ENCODE data around the gene ABTB2.

Gene ABTB2

DNA sequence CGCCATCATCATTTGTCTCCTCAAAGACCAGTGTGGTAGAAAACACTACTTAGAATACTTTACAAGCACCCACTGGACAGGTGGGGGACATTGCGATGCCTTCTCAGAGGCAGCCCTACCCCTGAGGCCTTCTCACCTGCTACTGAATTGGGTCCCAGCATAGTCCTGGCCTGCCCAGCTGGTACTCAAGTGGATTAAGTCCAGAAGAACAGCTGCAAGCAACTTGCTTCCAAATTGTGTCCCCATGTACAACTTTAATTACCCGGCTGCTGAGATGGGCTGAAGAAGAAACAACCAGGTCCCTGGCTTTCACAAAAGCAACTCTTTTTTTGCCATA, 12.3 kb downstream of the ABTB2 start:
- no peak overlapping the region for H3K4me3 ChIP-seq (ENCODE audit: low read length)
- no peak for DNase-seq (ENCODE audit: low read depth, low spot score)

DNA sequence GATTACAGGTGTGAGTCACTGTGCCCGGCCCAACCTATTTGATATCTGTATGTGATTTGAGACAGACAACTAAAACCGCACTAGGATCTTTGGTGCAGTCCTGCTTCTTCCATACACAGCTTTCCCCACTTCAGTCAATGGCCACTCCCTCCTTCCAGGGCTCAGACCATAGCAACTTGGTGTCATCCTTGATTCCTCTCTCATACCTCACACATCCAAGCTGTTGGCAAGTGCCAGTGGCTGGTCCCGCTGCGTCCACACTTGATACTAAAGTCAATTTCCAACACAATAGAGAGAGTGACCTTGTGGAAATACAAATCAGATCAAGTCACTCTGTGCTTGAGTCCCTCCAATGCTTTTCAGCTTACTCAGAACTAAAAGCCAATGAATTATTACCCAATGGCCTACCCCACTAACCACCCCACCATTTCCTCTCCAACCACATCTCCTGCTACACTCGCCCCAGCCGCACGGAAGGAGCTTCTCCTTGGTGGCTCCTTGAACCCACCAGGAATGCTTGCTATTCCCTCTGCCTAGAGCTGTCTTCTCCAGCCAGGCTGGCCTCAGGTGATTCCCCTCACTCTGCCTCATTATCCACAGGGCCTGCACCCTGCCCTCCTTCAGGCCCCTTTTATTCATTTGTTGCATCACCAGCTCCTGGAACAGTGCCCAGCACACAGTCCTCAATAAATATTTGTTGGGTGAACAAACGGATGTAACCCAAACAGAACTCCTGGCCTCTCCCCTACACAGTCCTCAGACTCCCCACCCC, 12.9 kb downstream of the ABTB2 start:
- DNase-seq (ENCODE audit: low read depth, low spot score) = no peak
- no peak overlapping the region for H3K4me3 ChIP-seq (ENCODE audit: low read length)

DNA sequence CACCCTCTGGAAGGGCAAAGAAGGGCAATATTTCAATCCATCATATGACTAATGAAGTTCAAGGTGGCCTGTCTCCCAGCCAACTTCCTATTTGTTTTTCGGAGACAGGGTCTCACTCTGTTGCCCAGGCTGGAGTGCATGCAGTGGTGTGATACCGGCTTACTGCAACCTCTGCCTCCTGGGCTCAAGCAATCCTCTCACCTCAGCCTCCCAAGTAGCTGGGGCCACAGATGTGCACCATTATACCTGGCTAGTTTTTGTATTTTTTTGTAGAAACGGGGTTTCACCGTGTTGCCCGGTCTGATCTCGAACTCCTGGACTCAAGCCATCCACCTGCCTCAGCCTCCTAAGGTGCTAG, 13.4 kb downstream of the ABTB2 start:
- no peak overlapping the region for H3K4me3 ChIP-seq (ENCODE audit: low read length)
- no peak for DNase-seq (ENCODE audit: low read depth, low spot score)

DNA sequence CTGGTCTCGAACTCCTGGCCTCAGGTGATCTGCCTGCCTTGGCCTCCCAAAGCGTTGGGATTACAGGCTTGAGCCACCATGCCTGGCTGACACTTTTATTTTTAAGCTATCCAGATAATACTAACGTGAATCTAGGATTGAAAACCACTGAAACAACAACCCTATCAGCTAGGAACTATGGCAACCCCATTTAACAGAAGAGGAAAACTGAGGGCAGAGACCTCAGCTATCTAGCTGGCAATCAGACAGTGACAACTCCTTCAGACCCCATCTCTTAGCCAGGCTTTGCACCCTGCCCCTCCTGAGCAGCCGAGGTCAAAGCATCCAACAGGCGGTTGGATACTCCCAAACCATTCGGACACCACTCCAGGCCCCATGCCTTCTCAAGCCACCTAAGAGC, 14.1 kb downstream of the ABTB2 start:
- no peak overlapping the region for H3K4me3 ChIP-seq (ENCODE audit: low read length)
- no peak for DNase-seq (ENCODE audit: low read depth, low spot score)

DNA sequence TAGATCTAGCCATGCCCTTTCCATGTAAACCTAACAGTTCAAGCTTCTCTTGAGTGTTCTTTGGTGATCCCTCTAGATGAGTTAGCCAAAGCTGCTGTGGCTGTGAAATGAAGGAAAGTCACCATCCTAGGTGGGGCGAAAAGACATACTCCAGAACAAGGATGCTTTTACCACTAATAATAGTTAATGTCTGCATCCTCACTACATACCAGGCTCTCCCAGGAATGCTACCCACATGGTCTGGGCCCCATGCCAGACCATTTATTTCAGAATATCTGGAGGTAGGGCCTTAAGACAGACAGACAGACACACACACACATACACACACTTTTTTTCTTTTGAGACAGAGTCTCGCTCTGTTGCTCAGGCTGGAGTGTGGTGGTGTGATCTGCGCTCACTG, 14.7 kb downstream of the ABTB2 start:
- no peak overlapping the region for H3K4me3 ChIP-seq (ENCODE audit: low read length)
- DNase-seq (ENCODE audit: low read depth, low spot score) = no peak

DNA sequence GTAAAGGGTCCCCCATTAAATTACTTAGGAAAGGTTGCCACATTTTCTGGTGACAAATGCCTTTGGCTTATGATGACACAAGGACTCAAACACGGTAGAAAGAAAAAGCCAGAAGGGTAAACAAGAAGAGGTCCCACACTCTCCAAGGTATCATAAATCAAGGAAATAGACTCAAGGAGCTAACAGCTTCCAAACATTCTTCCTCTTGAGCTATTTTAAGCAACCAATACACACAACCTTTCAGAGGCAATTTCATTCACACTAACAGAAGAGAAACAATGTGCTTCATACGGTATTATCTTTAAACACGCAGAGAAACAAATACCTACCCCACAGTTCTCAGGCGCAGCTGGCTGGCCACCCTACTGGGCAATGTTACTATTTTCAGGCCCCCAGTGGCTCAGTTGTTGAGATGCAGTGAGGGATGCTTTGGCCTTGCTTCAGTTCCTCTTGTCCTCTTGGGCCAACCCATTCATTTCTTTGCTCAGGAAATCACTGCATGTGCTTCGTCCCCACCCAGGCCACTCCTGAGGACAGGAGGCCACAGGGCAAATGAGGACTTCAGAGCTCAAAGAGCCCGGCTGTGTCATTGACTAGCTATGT, 15.8 kb downstream of the ABTB2 start:
- H3K4me3 ChIP-seq (ENCODE audit: low read length) = no peak overlapping the region
- DNase-seq (ENCODE audit: low read depth, low spot score) = no peak

DNA sequence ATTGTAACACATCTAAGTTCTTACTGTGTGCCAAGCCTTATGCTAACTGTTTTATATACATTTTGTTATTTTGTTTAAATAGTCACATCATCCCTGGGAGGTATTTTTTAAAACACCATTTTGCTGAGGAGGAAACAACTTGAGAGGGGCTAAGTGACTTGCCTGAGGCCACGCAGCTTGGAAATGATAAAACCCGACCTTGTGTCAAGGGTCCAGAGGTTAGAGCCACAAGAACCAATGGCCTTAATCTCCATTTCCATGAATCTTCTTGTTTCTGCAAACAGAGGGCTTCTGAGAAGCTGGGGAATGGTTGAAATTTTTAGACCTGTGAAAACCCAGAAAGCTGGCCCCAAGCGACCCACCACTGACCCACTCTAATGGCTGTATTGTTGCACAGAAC, 16.7 kb downstream of the ABTB2 start:
- no peak overlapping the region for H3K4me3 ChIP-seq (ENCODE audit: low read length)
- DNase-seq (ENCODE audit: low read depth, low spot score) = no peak

DNA sequence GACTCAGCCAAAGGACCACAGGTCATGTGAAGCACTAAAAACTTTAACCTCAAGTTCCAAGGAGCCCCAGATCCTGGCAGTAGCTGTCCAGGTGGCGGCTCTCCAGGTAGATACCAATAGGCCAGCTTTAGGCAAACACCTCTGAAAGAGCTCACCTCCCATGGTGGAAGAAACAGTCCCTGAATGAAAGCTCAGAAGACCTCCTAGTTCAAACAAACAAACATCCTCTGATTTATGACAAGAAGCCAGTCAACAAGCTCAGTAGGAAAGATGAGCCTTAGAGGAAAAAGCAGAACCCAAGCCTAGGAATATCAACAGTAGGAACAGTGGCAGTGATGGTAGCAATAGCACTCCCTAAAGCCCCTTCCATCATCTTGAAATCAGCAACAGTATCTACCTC, 17.2 kb downstream of the ABTB2 start:
- no peak overlapping the region for H3K4me3 ChIP-seq (ENCODE audit: low read length)
- no peak for DNase-seq (ENCODE audit: low read depth, low spot score)

DNA sequence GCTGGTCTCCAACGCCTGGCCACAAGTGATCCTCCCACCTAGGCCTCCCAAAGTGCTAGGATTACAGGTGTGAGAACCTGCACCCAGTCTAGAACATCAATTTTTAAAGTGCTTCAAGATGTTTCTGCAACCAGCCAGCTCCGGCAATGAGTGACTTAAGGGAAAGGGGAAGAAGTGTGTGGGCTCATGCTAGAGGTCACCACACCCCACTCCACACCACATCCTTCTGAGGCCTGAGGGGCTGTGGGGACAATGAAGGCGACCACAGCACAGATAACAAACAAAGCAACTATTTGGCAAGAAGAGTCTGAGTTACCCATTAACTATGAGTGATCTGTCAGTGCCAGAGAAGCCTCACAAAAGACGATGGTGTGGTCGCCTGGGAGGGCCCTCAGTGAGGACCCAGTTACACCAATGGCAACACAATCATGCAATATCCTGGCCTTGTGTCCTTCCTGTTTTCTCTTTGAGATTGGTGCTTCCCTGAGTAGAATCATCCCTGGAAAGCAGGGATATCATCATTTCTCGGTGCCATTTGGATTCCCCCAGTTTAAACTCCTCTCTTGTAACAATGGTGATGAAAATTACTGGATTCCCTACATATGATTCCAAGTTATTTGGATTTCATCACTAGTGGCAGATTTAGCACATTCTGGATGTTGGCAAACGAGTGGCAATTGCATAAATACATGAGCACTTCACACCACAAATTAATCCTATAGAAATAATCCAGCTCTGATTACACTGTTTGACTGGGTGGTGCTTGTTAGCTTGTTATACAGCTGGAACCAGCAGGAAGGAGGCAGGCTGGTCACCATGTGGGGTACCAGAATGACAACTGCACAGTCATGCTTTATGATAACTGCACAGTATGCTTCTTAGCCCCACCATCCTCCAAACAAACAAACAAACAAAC, 18.4 kb downstream of the ABTB2 start:
- no peak overlapping the region for H3K4me3 ChIP-seq (ENCODE audit: low read length)
- DNase-seq (ENCODE audit: low read depth, low spot score) = no peak

DNA sequence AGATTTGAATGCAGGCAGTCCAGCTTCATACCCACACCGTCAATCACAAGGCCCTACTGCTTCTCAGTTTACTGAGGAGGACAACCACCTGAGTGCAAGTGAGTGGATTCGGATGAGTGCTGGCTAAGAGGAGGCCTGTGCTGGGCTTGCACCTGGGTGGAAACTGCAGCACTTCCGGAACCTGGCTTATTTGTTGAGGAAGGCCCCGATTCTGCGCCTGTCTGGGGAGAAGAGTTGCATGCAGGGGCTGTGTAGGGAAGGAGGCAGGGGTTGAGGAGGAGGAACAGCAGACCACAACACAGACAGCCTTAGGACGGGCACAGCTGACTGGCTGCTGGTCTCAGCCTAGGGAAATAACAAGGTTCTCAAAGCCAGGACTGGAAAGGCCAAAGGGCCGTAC, 20.8 kb downstream of the ABTB2 start:
- DNase-seq (ENCODE audit: low read depth, low spot score) = no peak
- H3K4me3 ChIP-seq (ENCODE audit: low read length) = no peak overlapping the region

DNA sequence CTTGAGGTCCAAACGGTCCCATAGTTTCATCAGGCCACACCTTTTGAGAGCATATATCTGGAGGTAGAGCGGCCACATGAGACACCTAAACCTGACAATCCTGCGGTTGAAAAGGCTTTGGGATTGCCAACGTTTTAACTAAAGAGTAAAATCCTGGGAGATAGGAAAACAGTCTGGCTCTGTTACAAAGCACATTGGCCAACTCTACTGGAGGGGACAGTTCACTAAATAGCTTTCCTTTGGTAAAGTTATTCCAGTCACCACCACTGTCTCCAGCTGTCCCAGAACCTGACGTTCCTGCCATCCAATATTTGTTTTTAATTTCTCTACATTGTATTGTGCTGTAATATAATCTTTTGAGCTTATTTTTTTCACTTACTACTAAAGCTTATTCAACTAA, 22.0 kb downstream of the ABTB2 start:
- no peak overlapping the region for H3K4me3 ChIP-seq (ENCODE audit: low read length)
- DNase-seq (ENCODE audit: low read depth, low spot score) = no peak

DNA sequence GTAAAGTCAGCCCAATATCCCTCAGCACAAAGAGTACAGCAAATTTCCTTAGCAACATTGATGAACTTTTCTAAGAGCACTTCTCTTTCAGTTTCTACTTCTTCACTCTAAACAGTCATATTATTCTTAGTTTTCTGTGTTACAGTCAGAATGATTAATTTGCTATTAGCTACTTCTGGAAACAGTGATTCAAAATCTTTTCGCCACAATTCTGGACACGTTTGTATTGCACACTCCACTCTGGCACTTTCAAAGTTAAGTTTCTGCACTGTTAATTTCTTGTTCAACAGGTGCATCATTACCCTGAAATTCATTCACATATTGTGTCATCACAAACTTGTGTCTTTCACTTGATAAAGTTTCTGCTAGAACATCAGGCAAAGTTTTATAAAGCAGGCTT, 22.5 kb downstream of the ABTB2 start:
- no peak overlapping the region for H3K4me3 ChIP-seq (ENCODE audit: low read length)
- DNase-seq (ENCODE audit: low read depth, low spot score) = no peak

DNA sequence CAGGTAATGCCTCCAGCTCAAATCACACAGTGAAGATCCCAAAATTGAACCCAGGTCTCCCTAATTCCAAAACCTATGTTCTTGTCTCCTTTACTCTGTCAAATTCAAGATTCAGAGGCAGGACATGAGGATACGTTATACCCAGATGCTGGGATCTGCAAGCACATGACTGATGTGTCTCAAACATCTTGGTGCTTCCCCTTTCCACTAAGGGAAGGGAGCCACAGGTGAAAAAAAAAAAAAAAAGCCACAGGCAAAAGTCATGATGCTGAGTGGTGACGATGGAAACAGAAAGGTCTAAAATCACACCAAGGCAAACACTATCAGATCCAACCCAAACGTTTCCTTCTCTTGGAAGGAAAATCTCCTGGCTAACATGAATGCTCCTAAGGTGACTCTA, 24.0 kb downstream of the ABTB2 start:
- DNase-seq (ENCODE audit: low read depth, low spot score) = no peak
- H3K4me3 ChIP-seq (ENCODE audit: low read length) = no peak overlapping the region

DNA sequence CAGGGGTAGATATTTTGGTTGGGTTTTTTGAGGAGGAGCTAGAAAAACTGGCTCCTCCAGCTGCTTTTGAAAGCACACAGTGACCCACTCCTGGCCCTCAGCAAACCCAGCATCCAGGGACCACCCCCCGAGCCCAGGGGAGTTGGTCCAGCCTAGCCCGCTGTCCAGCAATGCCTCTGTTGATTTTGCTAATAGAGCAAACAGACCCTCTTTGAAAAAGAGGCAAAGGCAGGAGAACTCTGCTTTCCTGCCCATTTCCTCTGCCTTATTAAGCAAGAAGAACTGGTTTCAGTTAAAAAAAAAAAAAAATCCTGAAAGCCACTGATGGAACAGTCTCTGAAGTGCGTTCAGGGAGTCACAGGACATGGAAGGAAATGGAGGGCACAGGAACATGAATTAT, 25.3 kb downstream of the ABTB2 start:
- H3K4me3 ChIP-seq (ENCODE audit: low read length) = no peak overlapping the region
- no peak for DNase-seq (ENCODE audit: low read depth, low spot score)

DNA sequence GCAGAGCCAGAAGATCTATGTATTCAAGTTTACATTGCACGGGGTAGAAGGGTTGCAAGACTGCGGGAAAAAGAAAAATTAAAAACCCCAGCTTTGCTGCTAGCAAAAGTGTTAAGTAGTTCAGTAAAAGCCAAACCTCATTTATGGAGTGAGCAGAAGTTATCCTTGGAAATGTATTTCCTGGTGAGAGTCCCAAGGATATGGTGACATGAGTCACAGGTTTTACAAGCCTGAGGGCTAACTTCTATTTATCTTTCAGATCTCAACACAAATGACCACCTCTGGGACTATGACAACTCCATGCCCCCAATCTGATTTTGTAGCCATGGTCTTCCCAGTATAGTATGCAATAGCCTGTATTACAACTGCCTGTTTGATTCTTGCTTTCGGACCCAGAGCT, 26.1 kb downstream of the ABTB2 start:
- H3K4me3 ChIP-seq (ENCODE audit: low read length) = no peak overlapping the region
- DNase-seq (ENCODE audit: low read depth, low spot score) = no peak

DNA sequence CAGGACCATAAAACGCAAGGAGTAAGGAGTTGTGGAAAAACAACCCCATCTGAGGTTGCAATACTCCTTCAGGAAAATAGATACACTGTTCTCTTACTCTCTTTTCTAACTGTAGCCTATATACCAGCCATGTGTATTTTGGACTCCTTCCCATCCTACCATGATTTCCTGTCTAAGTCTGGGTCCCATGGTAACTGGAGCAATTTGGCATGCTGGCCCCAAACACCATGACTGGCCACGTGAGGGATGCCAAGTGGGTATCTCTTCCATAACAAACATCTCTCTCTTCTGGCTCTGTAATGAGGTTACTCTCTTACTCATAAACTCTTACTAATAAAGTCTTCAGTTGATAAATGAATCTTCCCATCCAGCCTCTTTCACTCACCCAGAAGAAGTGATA, 26.5 kb downstream of the ABTB2 start:
- no peak overlapping the region for H3K4me3 ChIP-seq (ENCODE audit: low read length)
- DNase-seq (ENCODE audit: low read depth, low spot score) = no peak

DNA sequence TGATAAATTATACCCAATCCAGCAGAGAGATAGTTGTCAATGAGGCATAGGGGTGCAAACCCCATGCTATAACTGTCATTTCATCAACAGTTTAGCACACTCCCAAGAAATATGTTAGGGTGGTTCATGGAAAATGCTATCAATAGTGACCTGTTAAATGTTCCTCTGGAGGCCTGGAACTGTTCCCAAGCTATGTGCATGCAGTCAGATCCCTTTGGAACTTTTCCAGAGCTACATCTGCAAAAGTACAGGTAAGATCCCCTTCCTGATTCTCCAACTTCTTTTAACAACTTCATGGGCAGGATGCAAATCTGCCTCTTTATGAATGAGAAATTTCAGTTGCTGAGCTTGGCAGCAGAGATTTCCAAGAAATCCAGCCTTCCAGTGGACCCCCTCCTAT, 27.2 kb downstream of the ABTB2 start:
- DNase-seq (ENCODE audit: low read depth, low spot score) = no peak
- no peak overlapping the region for H3K4me3 ChIP-seq (ENCODE audit: low read length)

DNA sequence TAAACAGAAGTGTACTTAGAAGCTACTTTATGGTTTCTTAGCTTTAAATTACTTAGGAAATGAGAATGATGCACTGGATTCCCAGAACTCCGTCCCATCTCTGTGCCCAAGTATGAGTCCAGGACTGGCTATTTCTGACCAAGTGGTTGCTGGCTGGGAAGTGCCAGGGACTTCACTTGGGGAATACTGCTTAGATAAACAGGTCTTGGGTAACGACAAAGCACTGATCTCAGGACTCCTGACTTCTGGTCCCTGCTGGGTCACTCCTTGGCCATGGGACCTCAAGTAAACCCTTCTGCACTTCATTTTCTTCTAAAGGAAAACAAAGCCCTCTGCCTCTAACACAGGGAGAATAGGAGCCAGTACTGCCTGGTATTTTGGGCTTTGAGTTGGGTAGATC, 27.9 kb downstream of the ABTB2 start:
- no peak overlapping the region for H3K4me3 ChIP-seq (ENCODE audit: low read length)
- no peak for DNase-seq (ENCODE audit: low read depth, low spot score)

DNA sequence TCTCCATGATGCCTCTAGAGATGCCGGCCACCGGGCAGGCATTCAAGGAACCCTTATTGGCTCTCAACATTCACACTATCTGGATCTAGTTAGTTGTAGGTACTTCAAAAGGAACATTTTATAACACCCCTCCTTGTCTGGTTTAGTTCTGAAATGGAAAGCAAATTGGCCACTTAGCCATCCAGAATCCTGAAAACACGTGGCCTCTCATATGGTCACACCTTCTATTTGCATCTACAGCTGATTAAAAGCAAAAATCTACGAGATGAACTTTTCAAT, 29.2 kb downstream of the ABTB2 start:
- DNase-seq (ENCODE audit: low read depth, low spot score) = no peak
- H3K4me3 ChIP-seq (ENCODE audit: low read length) = no peak overlapping the region

DNA sequence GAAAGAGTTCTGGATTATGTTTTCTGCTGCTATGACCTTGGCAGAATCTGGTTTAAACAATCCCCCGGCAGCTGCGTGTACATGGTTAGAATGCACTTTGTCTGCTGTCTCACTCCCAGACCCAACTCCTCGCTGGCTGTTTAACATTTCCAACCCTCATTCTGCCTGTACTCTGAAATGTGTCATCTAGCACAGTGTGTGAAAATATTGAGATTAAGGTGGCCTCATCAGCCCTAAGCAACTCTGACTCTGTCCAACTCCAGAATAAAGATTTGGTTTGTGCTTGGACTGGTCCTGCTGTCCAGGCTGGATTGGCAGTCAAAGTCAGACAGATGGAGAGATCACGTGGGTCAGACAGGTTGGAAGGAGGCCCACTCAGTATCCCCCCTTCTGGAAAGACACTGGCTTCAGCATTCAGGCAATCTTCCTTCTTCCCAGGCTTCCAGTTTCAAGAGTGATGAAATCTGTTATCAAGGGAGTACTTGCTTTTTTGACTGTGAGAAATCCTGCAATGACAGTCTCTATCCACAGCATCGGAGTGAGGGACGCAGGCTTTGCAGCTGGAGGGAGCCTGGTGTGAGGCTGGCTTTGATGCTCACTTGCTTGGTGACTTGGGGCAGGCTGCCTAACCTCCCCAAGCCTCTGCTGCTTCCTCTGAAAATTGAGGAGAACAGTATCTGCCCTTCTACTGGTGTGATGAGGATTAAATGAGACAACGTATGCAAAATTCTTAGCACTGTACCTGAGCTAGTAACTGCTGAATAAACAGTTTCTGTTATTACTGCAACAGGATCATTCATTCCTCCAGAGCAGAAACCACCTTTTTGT, 29.8 kb downstream of the ABTB2 start:
- no peak for DNase-seq (ENCODE audit: low read depth, low spot score)
- H3K4me3 ChIP-seq (ENCODE audit: low read length) = no peak overlapping the region

All from Jurkat, Clone E6-1 (cell line).